GM18861 (cell line): ENCODE measurements around the gene PPARG.
"Not testable (repeated sequence)": the region's sequence is repeated elsewhere in the genome, so short reads cannot be mapped to it uniquely, and the experiment has no call there.

ENCODE experiments used
- ATAC-seq: cut with Tn5 transposase; IDR thresholded peaks from one replicate; pipeline ENCODE4 v1.9.1; 2021; ENCODE audit not compliant: unreplicated experiment

The PPARG gene

DNA sequence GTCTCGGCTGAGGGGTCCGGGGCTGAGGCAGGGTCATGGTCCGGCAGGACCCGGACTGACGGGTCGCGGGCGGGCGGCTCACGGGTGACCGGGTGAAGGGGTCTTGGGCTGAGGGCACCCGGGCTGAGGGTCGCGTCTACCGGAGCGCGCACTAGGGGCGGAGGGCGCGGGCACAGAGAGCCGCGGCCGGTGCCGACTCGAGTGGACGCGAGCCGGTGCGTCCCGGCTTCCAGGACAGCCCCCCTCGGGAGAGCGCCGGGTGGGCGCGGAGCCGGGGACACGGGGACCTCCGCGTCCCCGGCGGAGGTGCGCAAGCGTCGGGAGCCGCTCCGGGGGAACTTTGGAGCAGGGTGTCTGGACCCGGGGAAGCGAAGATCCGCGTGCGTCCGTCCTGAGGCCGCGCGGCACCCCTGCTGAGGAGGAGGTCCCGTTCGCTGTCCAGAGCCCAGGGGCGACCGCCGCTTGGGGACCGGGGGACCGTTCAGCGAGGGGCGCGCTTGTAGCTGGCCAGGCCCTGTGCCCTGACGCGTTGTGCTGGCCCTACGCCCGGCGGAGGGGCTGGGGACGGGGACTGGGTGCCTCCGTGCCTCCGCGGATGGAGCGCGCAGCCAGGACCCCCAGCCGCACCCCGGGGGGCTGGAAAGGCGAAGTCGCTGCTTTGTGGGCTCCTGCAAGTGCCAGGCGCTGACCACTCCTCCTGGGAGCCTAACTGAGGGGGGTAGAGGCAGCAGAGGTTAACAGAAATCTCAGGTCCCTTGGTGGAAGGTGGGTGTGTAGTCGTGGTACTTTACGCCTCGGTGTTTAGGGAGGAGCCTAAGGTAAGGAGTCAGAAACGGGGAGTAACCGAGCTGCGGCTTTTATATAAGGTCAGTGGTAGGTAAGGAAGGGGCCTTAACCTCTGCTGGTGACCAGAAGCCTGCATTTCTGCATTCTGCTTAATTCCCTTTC lies at the start of gene PPARG:
PPARG (plus strand) TSS at position 889 of the 948 bp plus-strand sequence. CDS start 90,642 bp downstream, outside the sequence.
- no peak for ATAC-seq

DNA sequence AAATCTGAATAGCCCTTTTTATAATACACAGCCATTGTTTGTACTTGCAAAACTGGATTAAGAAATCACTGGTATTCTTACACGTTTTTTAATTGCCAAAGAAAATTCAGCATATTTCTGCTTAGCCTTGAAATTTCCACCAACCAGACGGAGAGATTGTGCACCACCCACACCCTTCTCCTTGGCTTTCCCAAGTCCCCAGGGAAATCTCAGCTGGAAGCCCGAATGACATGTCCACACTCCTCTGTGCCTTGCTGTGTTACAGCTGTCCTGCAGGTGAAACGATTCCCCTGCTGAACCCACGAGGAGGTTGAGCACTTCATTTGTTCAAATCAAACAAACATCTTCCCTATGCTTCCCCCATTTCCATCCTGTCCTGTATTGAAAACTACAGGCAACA lies 49.6 kb upstream of the PPARG start:
- ATAC-seq: no peak

DNA sequence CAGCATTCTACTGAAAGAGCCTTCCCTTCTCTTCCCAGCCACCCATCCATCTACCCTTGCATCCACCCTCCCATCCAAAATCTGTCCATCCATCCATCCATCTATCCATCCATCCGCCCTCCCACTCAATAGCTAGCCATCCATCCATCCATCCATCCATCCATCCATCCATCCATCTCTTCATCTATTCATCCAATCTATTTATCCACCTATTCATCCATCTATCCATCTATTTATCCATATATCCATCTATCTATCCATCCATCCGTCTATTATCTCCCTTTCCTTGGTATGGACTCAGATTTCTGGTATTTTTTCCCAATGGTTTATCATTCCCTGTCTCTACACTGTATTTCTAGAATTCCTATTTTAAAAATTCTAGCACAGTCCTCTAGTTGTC lies 46.1 kb upstream of the PPARG start:
- no peak for ATAC-seq

DNA sequence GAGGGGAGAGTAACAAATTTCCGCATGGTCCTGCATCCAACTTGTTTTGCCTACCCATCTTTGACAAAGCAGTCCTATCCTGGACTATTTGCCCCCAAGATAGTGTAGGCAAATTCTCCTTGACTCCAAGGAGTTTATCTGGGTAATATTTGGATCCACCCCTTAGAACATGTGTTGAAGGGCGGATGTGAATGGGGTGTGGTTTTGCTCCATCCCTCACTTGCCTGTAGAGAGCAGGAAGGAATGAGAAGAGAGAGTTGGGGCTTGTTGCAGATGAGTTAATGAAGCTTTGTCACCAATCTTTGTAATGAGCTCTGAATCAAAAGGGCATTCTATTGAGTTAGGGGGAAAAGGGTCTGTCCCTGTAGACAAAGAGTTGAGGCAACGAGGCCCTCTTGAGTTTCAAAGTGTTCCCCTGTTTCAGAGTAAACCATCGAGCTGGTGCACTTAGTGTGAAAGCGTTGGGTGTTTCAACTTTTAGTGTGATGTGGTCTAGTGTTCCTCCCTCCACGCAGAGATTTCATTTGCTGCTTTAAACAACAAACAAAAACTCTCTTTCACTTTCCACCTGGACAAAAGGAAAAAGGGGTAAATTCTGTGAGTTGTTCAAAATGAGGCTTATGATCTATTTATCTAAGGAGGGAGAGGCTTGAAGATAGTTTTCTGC lies 42.2 kb upstream of the PPARG start:
- no peak for ATAC-seq

DNA sequence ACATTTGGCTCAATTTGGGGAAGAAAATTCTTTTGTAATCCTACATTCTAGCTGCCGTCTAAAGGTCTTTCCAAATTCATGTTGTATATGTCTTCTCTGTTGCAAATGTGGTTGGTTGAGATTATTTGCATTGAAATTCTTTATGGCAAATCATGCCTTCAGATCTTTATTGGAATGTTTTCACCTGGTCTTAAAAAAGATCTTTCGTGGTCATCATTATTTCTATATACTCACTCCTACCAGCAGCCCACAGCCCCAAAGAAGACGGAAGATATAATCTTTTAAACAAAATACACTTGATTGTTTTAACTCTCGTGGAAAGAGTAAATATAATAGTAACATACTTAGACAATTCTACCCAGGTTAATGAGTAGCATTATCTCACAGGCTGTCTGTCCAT lies 41.5 kb upstream of the PPARG start:
- no peak for ATAC-seq

DNA sequence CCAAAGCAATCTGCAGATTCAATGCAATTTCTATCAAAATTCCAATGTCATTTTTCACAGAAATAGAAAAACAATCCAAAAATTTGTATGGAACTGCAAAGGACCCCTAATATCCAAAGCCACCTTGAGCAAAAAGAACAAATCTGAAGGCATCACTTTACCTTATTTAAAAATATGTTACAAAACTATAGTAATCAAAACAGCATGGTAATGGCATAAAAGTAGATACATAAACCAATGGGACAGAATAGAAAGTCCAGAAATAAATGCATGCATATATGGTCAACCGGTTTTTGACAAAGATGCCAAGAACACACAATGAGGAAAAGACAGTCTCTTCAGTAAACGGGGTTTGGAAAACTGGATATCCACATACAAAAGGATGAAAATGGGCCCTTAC lies 39.4 kb upstream of the PPARG start:
- ATAC-seq: no peak

DNA sequence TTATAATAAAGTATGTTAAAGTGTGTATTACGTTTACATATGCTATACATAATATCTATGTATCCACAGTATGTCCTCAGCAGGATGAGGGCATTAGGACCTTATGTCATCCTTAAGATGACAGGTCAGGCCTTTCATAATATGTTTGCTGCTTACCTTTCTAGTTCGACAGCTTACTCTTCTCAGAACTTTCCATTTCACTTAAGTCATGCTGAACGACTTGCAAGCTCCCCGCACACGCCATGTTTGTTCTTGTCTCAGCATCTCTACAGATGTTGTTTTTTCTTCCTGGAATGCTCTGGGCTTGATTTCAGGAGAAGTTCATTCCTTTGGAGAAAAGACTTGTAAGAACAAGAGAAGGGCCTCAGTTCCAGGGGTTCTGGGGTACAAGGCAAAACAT lies 36.0 kb upstream of the PPARG start:
- ATAC-seq: no peak

DNA sequence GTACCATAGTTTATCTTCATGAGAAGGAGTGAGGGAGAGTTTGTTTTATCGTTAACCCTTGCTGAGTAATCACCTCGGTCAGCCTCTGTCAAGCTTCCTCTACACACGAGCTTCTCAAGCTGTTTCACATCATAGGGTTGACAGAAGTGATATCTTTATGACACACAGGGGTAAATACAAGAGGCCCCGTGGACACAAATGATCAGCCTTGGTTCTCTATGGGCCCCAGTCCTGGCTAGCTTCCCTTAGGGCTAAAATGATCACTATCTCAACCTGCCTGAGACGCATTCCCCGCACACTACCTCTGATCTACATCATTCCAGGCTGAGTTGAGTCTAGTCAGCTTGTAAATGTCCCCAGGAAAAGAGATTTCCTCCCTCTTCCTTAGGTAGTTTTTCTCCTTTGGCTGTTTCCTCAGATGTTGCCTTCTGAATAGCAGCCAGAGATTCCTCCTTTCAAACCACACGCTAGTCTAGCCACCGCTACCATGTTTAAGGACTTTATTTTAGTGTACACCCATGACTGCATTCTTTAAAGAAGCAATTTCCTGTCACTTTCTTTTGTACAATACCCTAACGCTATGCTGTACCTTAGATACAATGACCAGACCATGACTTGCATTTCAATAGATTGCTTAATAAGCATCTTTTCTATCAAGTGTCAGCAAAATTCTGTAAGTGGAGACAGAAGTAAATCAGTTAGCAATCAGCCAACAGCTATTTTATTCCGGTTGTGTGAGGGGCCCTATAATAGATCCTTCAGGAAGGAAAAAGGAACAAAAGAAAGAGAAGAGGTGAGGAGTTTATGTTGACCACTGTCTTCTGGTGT lies 35.1 kb upstream of the PPARG start:
- no peak for ATAC-seq

DNA sequence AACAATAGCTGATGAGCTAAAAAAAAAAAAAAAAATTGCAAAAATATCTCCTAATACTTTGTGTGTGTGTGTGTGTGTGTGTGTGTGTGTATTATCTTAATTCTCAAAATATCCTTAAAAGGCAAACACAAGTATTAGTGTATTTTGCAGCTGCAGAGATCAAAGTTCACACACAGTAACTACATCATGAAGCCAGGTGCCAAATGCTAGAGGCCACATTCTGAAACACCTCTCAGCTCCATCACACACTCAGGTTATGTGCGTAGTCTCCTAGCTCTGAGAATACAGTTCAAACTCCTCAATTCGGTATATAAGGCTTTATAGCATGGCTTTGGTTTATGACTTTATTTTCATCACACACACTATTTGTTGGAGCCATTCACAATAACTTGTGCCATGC lies 33.5 kb upstream of the PPARG start:
- ATAC-seq: no peak

DNA sequence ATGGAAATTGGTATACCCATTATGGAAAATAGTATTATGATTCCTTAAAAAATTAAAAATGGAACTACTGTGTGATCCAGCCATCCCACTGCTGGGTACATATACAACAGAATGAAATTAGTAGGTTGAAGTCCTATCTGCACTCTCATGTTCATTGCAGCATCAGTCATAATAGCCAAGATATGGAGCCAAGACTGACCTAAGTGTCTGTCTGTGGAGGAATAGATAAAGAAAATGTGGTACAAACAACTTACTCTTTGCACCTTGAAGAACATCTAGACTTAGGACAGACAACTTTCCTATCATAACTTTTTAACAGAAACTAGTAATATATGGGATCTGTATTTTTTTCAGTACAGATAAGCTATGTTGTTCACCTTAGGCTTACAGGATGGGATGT lies 30.0 kb upstream of the PPARG start:
- ATAC-seq: no peak

DNA sequence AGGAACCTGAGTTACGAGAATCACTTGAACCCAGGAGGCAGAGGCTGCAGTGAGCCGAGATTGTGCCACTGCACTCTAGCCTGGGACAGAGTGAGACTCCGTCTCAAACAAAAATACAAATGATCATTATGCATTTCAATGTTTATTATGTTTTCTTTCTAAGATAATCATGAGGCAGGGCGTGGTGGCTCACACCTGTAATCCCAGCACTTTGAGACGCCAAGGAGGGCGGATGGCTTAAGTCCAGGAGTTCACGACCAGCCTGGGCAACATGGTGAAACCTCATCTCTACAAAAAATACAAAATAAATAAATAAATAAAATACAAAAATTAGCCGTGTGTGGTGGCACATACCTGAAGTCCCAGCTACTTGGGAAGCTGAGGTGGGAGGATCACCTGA lies 26.7 kb upstream of the PPARG start:
- not testable (repeated sequence) for ATAC-seq

DNA sequence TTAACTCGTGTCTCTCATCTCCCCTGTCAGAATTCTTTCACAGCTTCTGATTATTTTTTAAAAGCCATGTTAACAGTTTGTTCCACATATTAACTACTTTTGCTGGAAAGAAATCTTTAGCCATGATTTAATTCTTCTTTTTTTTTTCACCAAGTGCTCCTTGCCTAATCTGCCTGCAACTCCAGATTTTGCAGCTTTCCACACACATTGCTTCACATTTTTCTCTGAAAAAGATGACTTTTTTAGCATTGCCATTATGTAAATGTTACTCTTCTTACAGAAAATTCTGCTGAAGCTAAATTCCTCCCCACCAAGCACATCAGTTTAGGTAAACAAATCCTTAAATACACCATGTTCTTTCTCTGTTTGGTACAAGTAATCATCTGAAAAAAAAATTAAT lies 23.4 kb upstream of the PPARG start:
- ATAC-seq: no peak

DNA sequence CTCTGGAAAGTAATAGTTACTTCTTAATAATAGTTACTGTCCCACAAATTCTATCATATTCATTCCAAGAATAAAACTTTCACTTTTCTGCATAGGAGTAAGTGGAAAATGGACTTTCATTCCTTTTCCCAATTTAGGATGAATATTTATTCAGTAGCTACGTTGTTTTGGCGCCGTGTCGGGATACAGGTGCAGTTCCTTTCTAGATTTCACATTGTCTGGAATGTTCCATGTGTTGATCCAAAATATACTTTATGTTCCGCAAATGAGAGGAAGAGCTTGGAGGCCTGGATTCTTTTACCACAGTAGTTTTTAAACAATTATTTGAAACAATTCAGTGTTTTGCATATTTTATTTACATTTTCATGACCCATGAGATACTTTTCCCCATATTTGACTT lies 22.8 kb upstream of the PPARG start:
- ATAC-seq: no peak

DNA sequence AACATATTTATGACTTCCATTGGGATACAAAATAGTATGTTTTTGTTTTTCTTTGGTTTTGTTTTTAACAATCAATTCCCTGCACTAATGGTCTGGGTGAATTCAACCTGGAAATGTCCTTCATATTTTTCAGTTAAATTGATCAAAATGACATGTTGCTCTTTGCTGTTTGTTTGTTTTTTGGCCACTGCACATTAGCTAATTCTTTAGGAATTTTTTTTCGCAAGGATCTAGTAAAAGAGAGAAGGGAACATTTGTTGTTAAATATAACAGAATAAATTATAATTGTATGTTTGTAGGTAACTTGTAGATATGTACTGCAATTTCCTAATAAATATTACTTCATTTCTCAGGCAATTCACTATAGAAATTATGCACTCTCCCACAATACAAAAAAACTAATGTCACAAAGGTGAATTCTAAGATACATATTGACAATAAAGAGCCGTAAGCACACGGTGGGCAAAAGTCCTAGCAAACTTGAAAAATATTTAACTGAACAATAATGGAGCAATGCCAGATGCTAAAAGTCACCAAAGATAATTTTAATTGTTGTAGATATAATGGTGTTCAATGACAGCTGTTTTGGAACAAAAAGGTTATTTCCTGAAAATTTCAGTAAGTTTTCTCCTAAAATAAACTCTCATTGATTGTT lies 21.4 kb upstream of the PPARG start:
- ATAC-seq: no peak

DNA sequence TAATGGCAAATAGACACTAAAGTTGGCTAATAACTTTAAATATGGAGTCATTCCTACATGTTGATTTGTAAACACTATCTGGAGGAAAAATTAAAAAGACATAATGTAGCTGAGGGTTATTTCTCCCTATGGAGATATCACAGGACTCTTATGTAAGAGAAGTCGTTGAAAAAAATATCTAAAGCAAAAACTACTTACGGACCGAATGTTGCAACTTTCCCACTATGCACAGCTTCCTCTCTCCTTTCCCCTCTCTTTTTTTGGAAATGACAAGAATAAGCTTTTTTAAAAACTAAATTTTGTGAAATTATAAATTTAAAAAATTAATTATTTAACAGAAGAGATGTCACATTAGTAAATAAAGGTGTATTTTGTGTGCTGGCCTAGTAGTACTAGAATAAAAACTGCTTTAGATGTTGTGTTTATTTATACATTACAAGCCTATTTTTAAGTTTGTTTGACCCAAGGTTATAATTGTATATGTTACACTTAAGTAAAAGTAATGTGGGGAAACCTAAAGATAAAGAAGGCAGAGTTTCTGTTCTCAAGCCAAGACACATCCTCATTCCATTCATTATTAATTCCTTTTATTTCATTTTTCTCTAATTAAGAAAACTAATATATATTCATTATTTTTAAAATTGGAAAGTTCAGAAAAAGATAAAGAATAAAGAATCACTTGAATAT lies 20.7 kb upstream of the PPARG start:
- no peak for ATAC-seq

DNA sequence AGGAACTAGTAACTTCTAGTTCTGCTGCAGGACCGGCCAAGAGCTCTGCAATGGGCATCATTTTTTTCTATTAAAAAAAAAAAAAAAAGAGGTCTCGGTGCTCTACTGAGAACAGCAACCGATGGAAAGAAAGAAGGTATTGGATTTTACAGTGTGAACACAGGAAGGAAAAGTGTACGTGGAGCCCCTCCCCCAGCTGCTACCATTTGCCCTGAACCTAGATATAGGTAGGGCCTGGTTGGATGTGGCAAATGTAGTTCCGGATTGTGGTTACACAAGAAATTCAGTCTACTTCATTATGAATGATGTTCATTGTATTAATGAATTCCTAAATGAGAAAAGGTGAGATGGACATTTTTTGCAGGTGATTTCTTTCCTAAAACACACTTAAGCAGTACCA lies 17.9 kb upstream of the PPARG start:
- no peak for ATAC-seq

DNA sequence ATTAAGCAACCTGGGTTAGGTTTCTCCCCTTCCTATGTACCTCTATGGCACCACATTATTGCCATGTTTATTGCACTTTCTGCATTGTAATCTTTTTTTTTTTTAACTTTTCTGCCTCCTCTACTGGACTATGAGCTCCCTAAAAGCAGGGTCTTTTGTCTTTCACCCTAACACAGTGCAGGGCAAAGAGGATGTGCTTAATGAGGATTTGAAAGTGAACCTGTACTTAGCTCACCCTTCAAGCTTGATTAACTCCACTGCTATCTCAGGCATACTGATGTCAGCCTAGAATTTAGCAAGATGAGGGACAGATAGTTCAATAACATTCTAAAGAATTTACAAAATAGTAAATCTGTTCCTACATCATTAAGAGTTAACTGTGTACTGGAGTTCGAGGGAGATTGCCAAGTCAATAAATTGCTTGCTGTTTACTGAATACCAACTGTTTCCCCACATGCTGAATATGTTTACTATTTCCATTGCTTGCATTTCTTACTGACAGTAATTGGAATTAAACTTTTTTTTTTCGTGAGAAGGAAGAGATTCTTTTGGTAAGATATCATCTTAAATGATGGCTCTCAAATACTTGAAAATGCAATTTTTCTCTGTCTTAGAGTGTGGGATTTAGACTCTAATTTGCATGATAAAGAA lies 15.7 kb upstream of the PPARG start:
- peak; percentile 100 for ATAC-seq

DNA sequence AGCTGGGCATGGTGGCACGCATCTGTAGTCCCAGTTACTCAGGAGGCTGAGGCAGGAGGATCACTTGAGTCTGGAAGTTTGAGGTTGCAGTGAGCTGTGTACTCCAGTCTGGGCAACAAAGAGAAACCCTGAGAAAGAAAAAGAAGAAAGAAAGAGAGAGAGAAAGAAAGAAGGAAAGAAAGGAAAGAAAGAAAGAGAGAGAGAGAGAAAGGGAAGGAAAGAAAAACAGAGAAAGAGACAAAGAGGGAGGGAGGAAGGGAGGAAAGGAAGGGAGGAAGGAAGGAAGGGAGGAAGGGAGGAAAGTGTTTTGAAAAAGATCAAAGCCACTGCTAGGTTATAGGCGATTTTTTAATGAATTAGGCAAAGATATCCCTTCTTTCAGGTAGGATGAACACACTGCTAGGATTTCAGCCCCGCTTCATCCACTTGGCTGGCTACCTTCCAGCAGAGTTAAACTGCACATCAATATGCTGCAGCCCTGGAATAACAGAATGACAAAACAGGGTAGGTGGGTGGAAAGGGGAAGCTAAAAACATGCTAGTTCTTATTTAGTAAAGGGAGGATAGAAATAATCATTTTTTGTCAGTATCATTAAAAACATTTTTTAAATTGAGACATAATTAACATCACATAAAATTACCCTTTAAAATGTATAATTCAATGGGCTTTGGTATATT lies 12.8 kb upstream of the PPARG start:
- no peak for ATAC-seq

DNA sequence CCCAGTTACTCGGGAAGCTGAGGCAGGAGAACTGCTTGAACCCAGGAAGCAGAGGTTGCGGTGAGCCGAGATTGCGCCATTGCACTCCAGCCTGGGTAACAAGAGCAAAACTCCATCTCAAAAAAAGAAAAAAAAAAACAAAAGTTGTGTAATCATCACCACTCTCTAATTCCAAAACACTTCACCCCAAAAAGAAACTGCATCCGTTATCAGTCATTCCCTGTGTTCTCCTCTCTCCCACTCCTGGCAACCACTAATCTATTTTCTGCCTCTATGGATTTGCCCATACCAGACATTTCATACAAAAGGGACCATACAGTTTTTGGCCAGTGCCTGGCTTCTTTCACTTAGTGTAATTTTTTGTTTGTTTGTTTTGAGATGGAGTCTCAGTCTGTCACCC lies 12.0 kb upstream of the PPARG start:
- not testable (repeated sequence) for ATAC-seq
